SH-SY5Y (cell line): ENCODE data around the gene MAPK14.

Experiments used
- GATA2 ChIP-seq: IDR thresholded peaks from 2 replicates; pipeline ENCODE4 v1.6.1; 2011; ENCODE audit warnings: mild to moderate bottlenecking, low read depth, low read length
- GATA3 ChIP-seq: IDR thresholded peaks from 2 replicates; pipeline ENCODE4 v1.6.1; 2011; ENCODE audit warnings: low read depth, mild to moderate bottlenecking, low read length, moderate library complexity

- TF ChIP-seq GATA2 (no peak), GATA3 (no peak)
Measured at GRCh38 chr6:36132246-36132895, 104.8 kb downstream of the MAPK14 start.
